ENCODE data around the gene SP100.

SP100 gene

DNA sequence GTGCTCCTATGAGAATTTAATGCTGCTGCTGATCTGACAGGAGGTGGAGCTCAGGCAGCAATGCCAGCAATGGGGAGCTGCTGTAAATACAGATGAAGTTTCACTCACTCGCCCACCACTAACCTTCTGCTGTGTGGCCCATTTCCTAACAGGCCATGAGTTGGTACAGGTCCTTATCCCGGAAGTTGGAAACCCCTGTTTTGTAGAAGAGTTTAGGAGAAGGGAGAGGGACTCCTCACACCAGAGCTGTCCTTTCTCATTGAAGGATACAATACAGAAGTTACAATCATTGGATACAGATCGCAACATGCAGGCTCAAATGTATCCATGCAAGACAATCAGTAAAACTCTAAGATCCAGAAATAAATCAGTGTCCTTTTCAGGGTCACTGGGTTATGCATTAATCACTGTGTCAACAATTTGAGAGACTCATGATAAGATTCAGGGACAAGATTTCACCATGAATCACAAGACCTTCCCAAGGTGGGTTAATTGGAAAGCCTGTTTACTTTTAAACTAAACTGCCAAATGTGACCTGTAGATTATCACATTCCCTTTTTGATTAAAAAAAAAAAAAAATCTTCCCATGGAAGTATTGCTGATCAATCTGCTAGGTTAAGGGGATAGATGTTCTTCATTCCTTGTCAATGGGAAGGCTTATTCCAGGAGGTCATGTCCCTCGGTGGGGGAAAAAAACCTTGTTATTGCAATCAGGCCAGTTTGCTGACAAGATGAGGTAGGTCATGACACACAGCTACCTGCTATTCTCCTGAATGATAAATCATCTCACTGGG lies 97.2 kb downstream of the SP100 start:
- DNase-seq (ENCODE audit: low read depth) = no peak
- H3K4me3 ChIP-seq (ENCODE audit: low read length) = no peak overlapping the region
- TF ChIP-seq, protein P1, sequence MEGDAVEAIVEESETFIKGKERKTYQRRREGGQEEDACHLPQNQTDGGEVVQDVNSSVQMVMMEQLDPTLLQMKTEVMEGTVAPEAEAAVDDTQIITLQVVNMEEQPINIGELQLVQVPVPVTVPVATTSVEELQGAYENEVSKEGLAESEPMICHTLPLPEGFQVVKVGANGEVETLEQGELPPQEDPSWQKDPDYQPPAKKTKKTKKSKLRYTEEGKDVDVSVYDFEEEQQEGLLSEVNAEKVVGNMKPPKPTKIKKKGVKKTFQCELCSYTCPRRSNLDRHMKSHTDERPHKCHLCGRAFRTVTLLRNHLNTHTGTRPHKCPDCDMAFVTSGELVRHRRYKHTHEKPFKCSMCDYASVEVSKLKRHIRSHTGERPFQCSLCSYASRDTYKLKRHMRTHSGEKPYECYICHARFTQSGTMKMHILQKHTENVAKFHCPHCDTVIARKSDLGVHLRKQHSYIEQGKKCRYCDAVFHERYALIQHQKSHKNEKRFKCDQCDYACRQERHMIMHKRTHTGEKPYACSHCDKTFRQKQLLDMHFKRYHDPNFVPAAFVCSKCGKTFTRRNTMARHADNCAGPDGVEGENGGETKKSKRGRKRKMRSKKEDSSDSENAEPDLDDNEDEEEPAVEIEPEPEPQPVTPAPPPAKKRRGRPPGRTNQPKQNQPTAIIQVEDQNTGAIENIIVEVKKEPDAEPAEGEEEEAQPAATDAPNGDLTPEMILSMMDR (conservative IDR thresholded peaks at IDR 0.05; ENCODE audit: low read depth, low read length) = no peak

DNA sequence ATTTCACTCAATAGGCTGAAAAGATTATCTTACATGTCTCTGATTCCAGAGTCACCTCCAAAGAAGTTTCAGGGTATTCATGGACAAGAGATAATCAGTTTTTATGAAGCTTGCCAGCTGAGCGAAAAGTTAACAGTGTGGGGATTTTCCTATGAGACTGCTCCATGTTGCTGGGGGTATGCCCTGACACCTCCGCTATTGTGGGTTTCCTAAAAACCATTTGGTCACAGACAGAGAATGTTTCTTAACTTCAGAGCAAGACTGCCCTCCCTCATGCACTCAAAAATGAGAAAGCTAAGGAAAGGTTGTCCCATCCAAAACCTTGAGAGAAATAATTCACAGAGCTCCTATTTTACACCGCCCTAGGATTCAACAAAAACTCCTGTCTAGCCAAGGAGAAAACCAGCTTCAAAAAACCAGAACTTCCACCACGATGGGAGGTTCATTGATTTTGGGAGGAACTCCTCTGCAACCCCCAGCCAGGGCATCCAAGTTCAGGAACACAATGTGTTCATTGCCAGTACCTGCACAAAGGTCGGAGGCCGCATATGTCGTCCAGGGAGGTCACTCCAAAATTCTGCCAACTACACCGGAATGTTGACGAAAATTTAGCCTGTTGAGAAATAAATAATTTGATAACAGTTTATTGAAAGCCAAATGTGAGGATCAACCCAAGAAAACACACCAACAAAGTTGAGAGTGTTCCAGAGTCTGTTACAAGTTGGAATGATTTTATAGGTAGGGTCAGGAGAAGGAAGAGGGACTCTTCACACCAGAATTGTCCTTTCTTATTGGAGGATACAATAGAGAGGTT lies 104.3 kb downstream of the SP100 start:
- no peak for DNase-seq (ENCODE audit: low read depth)
- no peak overlapping the region for H3K4me3 ChIP-seq (ENCODE audit: low read length)
- TF ChIP-seq, protein P1 (conservative IDR thresholded peaks at IDR 0.05; ENCODE audit: low read depth, low read length) = no peak

DNA sequence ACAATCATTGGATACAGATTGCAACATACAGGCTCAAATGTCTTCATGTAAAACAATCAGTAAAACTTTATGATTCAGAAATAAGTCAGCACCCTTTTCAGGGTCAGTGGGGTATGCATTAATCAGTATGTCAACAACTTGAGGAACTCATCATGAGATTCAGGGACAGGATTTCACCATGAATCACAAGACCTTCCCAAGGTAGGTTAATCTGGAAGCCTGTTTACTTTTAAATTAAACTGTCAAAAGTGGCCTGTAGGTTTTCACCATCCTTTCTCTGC lies 104.8 kb downstream of the SP100 start:
- TF ChIP-seq, protein P1 (conservative IDR thresholded peaks at IDR 0.05; ENCODE audit: low read depth, low read length) = no peak
- no peak overlapping the region for H3K4me3 ChIP-seq (ENCODE audit: low read length)
- no peak for DNase-seq (ENCODE audit: low read depth)

DNA sequence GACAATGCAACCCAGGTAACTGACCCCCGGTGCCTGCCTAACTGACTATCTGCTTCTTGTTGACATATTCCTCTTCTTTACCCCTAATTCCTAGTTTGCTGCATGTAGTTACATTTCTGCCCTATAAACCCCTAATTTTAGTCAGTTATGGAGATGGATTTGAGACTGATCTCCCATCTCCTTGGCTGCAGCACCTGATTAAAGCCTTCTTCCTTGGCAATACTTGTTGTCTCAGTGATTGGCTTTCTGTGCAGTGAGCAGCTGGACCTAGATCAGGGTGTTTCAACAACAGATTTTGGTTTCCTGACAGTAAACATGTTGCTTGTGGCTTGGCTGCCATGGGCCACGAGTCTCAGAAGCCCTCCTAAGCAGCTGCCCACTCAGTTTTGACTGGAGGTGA lies 105.4 kb downstream of the SP100 start:
- no peak overlapping the region for H3K4me3 ChIP-seq (ENCODE audit: low read length)
- DNase-seq (ENCODE audit: low read depth) = no peak
- TF ChIP-seq, protein P1 (conservative IDR thresholded peaks at IDR 0.05; ENCODE audit: low read depth, low read length) = no peak

DNA sequence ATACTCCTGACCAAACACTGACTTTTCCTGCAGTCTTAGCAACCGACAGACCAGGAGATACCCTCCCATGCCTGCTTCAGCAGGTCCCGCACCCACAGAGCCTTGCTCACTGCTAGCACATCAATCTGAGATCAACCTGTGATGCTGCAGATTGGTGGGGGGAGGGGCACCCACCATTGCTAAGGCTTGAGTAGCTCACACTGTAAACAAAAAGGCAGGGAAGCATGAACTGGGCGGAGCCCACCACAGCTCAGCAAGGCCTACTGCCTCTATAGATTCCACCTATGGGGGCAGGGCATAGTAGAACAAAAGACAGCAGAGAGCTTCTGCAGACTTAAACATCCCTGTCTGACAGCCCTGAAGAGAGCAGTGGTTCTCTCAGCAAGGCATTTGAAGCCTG lies 109.7 kb downstream of the SP100 start:
- TF ChIP-seq, protein P1 (conservative IDR thresholded peaks at IDR 0.05; ENCODE audit: low read depth, low read length) = no peak
- H3K4me3 ChIP-seq (ENCODE audit: low read length) = no peak overlapping the region
- no peak for DNase-seq (ENCODE audit: low read depth)

DNA sequence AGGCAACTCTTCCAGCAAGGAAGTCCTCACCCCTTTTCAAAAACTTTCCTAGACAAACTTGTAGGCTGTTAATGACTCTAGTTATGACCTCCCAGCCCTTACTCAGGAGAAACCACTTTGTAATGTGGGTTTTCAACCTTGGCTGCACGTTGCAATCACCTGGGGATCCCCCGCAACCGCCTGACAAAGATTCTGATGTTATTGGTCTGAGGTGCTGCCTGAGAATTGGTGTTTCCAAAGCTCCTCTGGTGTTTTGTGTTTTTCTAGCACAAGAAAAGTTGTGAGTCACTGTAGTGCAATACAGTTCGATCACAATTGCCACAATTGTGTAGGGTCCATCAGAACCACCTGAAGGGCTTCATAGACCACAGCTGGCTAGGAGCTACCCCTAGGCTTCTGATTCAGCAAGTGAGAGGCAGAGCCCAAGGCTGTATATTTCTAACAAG lies 121.6 kb downstream of the SP100 start:
- TF ChIP-seq, protein P1 (conservative IDR thresholded peaks at IDR 0.05; ENCODE audit: low read depth, low read length) = no peak
- no peak for DNase-seq (ENCODE audit: low read depth)
- H3K4me3 ChIP-seq (ENCODE audit: low read length) = no peak overlapping the region

DNA sequence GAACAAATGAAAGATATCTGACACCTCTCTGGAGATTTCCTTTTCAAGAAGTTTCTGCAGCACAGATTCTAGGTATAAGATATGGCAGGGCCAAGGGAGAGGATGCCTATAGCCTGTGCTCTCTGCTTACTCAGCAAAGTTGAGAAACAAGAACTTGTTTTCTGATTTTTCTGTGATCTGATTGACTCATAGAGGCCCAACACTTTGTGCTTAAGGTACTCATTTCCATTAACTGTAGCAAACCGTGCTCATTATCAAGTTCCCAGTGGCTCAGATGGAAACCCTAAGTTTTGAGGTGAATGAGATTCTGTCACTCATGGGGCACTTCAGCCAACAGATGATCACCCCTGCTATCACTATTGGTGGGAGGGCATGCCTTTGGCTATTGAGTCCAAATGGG lies 124.3 kb downstream of the SP100 start:
- no peak overlapping the region for H3K4me3 ChIP-seq (ENCODE audit: low read length)
- TF ChIP-seq, protein P1 (conservative IDR thresholded peaks at IDR 0.05; ENCODE audit: low read depth, low read length) = no peak
- no peak for DNase-seq (ENCODE audit: low read depth)
